CD14-positive monocyte (primary cell): ENCODE data around the gene MEGF9. TPM values are rescaled to one million over a fixed set of nuclear protein-coding genes. Genes with fewer than 3 reads are reported as not detected.
A peak's percentile ranks its signal among the peaks of the same experiment; 100 is the strongest.

ENCODE experiments used
- DNase-seq, 3 donors: peaks; one replicate each; pipeline ENCODE4 v3.0.0-alpha.2; 2011 to 2022
- H2AFZ ChIP-seq: 2 replicates; pipeline ENCODE4 v1.6.0; 2012; ENCODE audit warnings: mild to moderate bottlenecking, low read depth, low read length, inconsistent platforms; ENCODE audit not compliant: insufficient read depth, poor library complexity, severe bottlenecking
- H3K27ac ChIP-seq, 2 donors: 1 replicate in 1 of 2; 2 replicates in 1 of 2; pipeline ENCODE4 v1.5.1; 2012 to 2013; ENCODE audit warnings: low read length in 2 of 2, control low read depth in 1 of 2, inconsistent platforms in 1 of 2, low read depth in 1 of 2, mild to moderate bottlenecking in 1 of 2
- H3K27me3 ChIP-seq, 2 donors: one replicate each; pipeline versions ENCODE4 v1.6.0 to v1.6.1; 2011 to 2013; ENCODE audit warnings: low read length in 2 of 2; ENCODE audit not compliant: control insufficient read depth in 2 of 2, insufficient read depth in 2 of 2
- H3K36me3 ChIP-seq, 2 donors: replicated peaks in 1 of 2; 1 replicate in 1 of 2; 2 replicates in 1 of 2; pipeline versions ENCODE4 v1.5.1 to v1.6.1; 2012 to 2013; ENCODE audit warnings: low read length in 2 of 2, control low read depth in 1 of 2, inconsistent platforms in 1 of 2, mild to moderate bottlenecking in 1 of 2; ENCODE audit not compliant: insufficient read depth in 2 of 2, control insufficient read depth in 1 of 2
- H3K4me1 ChIP-seq, 2 donors: 1 replicate in 1 of 2; 2 replicates in 1 of 2; pipeline versions ENCODE4 v1.5.1 to v1.6.1; 2012 to 2013; ENCODE audit warnings: low read length in 2 of 2, control low read depth in 1 of 2, inconsistent platforms in 1 of 2, mild to moderate bottlenecking in 1 of 2, moderate library complexity in 1 of 2; ENCODE audit not compliant: insufficient read depth in 2 of 2, control insufficient read depth in 1 of 2
- H3K4me2 ChIP-seq: replicated peaks from 2 replicates; pipeline ENCODE3; 2012; ENCODE audit warnings: low read length, moderate library complexity, mild to moderate bottlenecking; ENCODE audit not compliant: poor library complexity, severe bottlenecking; ENCODE audit errors: extremely low read depth
- H3K4me3 ChIP-seq, 3 experiments: fragments of 200-600 bp in 1 of 3; sonication (generic) in 1 of 3; replicated peaks in 1 of 3; 1 replicate in 2 of 3; 2 replicates in 1 of 3; pipeline ENCODE4 v1.5.1; 2011 to 2013; ENCODE audit warnings: low read length in 3 of 3, mild to moderate bottlenecking in 3 of 3, control low read depth in 2 of 3, low read depth in 2 of 3, inconsistent platforms in 1 of 3, moderate library complexity in 1 of 3
- H3K79me2 ChIP-seq: 2 replicates; pipeline ENCODE4 v1.6.0; 2012; ENCODE audit warnings: mild to moderate bottlenecking, control low read depth, inconsistent platforms, low read length, moderate library complexity; ENCODE audit not compliant: insufficient read depth
- H3K9ac ChIP-seq: 2 replicates; pipeline ENCODE4 v1.6.0; 2017; ENCODE audit warnings: low read length, mild to moderate bottlenecking; ENCODE audit not compliant: insufficient read depth, poor library complexity, severe bottlenecking
- H3K9me3 ChIP-seq, 2 donors: replicated peaks in 1 of 2; 1 replicate in 1 of 2; 2 replicates in 1 of 2; pipeline versions ENCODE4 v1.5.1 to v1.6.1; 2012 to 2013; ENCODE audit warnings: low read length in 2 of 2, control low read depth in 1 of 2; ENCODE audit not compliant: control insufficient read depth in 1 of 2, insufficient read depth in 1 of 2
- H4K20me1 ChIP-seq: 2 replicates; pipeline ENCODE4 v1.6.0; 2012; ENCODE audit warnings: mild to moderate bottlenecking, low read length, control low read depth, moderate library complexity; ENCODE audit not compliant: insufficient read depth
- H3K27ac Mint-ChIP-seq, 7 donors: one replicate each; pipeline ENCODE4 v1.8.0; 2020; ENCODE audit warnings: mild to moderate bottlenecking in 7 of 7, mixed read lengths in 7 of 7, moderate library complexity in 6 of 7, inconsistent platforms in 2 of 7
- H3K27me3 Mint-ChIP-seq, 3 donors: one replicate each; pipeline ENCODE4 v1.8.0; 2021 to 2022; ENCODE audit warnings: low read depth in 3 of 3, mild to moderate bottlenecking in 3 of 3, mixed read lengths in 3 of 3, moderate library complexity in 3 of 3, inconsistent platforms in 1 of 3
- H3K36me3 Mint-ChIP-seq, 2 donors: one replicate each; pipeline ENCODE4 v1.8.0; 2020; ENCODE audit warnings: mixed read lengths in 2 of 2, inconsistent platforms in 1 of 2, mild to moderate bottlenecking in 1 of 2
- H3K4me1 Mint-ChIP-seq: one replicate; pipeline ENCODE4 v1.8.0; 2020; ENCODE audit warnings: mild to moderate bottlenecking, mixed read lengths
- H3K4me3 Mint-ChIP-seq, 2 donors: one replicate each; pipeline ENCODE4 v1.8.0; 2020; ENCODE audit warnings: mild to moderate bottlenecking in 2 of 2, mixed read lengths in 2 of 2, moderate library complexity in 1 of 2
- H3K9me3 Mint-ChIP-seq, 7 donors: one replicate each; pipeline ENCODE4 v1.8.0; 2020 to 2022; ENCODE audit warnings: mixed read lengths in 7 of 7, mild to moderate bottlenecking in 6 of 7, moderate library complexity in 6 of 7, inconsistent platforms in 2 of 7
- WGBS: methylation state at CpG from one replicate; pipeline ENCODE4 v1.1.5; 2013; ENCODE audit warnings: missing lambda C conversion rate; ENCODE audit not compliant: insufficient coverage; 5-methylcytosine and 5-hydroxymethylcytosine counted together
- intact Hi-C, 2 donors: fragments of 100-400 bp; cut with micrococcal nuclease; formaldehyde crosslinking; loops; one replicate each; pipeline versions ENCODE4 v1.15.0 to v1.15.1; 2023
- polyA plus RNA-seq, 3 donors: library from polyadenylated mRNA; depleted of rRNA in 1 of 3; unstranded in 2 of 3; stranded (reverse) in 1 of 3; fragments of 300-500 nt in 2 of 3; fragments of >200 nt in 1 of 3; fragmentation: Illumina TruSeq in 2 of 3; gene quantifications; 1 replicate in 2 of 3; 2 replicates in 1 of 3; pipeline ENCODE4 v1.2.3, GENCODE V29; 2012 to 2021
- TF ChIP-seq, protein P1 (sequence below): fragments of 200-600 bp; IDR thresholded peaks from one replicate; pipeline ENCODE4 v1.8.0; 2022; ENCODE audit warnings: antibody characterized with exemption, mild to moderate bottlenecking

Gene MEGF9
- polyA plus RNA-seq, 3 donors = 45.0 to 92.8 (median 89.7) TPM

DNA sequence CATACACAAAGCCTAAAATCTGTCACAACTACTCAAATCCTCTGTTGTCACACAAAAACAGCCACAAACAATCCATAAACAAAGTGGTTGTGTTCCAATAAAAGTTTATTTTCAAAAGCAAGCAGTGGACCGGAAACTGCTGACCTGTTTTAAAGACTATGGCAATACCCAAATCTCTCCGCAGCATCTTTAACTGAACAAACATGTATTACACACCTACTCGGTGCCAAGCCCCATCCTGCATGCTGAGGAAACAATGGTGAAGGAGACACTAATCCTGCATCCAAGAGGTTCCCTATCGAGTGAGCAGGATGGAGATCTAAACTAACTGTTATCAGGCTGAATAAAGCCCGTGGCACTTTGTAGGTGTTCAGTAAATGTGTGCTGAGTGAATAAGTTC is 145.5 kb downstream of the MEGF9 start:
- WGBS = no CpG with 5 or more reads among the region's 5 CpGs
- H3K36me3 Mint-ChIP-seq = peaks cover 71 to 81% of the 10 kb centered on the region in 2 donors

DNA sequence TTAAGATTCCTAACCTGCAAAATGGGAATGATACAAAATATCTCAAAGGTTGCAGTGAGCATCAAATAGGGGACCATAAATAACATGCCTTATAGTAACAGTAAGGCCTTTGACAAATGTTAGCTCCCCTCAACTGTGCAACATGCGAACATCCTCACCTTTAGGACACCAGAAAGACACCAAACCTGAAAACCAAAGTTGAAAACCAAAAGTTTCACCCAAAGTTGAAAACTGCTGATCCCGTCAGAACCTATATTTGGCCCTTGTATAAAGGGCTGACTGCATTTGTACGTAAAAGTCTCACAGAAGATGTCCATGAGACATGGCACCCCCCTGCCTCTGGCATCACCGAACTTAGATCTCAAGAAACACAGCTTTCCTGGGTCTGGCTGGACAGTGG is 146.4 kb downstream of the MEGF9 start:
- peaks cover 0 to 2% (median 0%) of the 10 kb centered on the region in 3 donors for H3K27me3 Mint-ChIP-seq
- no peak overlapping the region for H3K4me3 ChIP-seq
- H3K27ac Mint-ChIP-seq = peak overlapping the region in 1 of 7 donors; percentile 40
- H2AFZ ChIP-seq = no peak overlapping the region
- no peaks in the 10 kb centered on the region for H3K27me3 ChIP-seq
- no peak overlapping the region for H3K4me2 ChIP-seq
- H4K20me1 ChIP-seq = no peaks in the 10 kb centered on the region
- WGBS = 98% methylated on average over 4 of the region's 4 CpGs
- no peak overlapping the region for H3K4me3 Mint-ChIP-seq
- H3K36me3 Mint-ChIP-seq = peaks cover 79 to 87% of the 10 kb centered on the region in 2 donors
- no peak for DNase-seq
- intact Hi-C loops = no loop called here
- H3K36me3 ChIP-seq = peaks cover 72 to 98% of the 10 kb centered on the region in 2 donors
- H3K9me3 ChIP-seq = no peaks in the 10 kb centered on the region
- no peak overlapping the region for H3K27ac ChIP-seq
- peaks cover 3 to 8% of the 10 kb centered on the region in 2 donors for H3K4me1 ChIP-seq
- H3K9ac ChIP-seq = no peak overlapping the region
- H3K9me3 Mint-ChIP-seq = no peaks in the 10 kb centered on the region
- H3K79me2 ChIP-seq = peaks cover 22% of the 10 kb centered on the region
- peaks cover 8% of the 10 kb centered on the region for H3K4me1 Mint-ChIP-seq
- TF ChIP-seq, protein P1, sequence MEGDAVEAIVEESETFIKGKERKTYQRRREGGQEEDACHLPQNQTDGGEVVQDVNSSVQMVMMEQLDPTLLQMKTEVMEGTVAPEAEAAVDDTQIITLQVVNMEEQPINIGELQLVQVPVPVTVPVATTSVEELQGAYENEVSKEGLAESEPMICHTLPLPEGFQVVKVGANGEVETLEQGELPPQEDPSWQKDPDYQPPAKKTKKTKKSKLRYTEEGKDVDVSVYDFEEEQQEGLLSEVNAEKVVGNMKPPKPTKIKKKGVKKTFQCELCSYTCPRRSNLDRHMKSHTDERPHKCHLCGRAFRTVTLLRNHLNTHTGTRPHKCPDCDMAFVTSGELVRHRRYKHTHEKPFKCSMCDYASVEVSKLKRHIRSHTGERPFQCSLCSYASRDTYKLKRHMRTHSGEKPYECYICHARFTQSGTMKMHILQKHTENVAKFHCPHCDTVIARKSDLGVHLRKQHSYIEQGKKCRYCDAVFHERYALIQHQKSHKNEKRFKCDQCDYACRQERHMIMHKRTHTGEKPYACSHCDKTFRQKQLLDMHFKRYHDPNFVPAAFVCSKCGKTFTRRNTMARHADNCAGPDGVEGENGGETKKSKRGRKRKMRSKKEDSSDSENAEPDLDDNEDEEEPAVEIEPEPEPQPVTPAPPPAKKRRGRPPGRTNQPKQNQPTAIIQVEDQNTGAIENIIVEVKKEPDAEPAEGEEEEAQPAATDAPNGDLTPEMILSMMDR = no peak

More for the DNA sequence above, 145.5 kb downstream of the MEGF9 start:
- Histone ChIP-seq H3K9ac (no peak overlapping the region), H3K4me2 (no peak overlapping the region), H3K4me1 (no peaks in the 10 kb centered on the region), H3K27ac (no peak overlapping the region), H4K20me1 (no peaks in the 10 kb centered on the region), H2AFZ (no peak overlapping the region), H3K4me3 (no peak overlapping the region), H3K9me3 (no peaks in the 10 kb centered on the region), H3K27me3 (no peaks in the 10 kb centered on the region), H3K79me2 (peaks cover 25% of the 10 kb centered on the region), H3K36me3 (peaks cover 66 to 88% of the 10 kb centered on the region in 2 donors)
- TF ChIP-seq, protein P1 = no peak
- Mint-ChIP-seq H3K4me3 (no peak overlapping the region), H3K27me3 (peaks cover 0 to 2% (median 0%) of the 10 kb centered on the region in 3 donors), H3K9me3 (no peaks in the 10 kb centered on the region), H3K27ac (no peak overlapping the region), H3K4me1 (peaks cover 3% of the 10 kb centered on the region)
- DNase-seq = no peak
- intact Hi-C loops = no loop called here
